AG04450 (cell line): ENCODE measurements around the gene IL3RA. TPM values are rescaled to one million over a fixed set of nuclear protein-coding genes. Genes with fewer than 3 reads are reported as not detected.
"Not testable (repeated sequence)": the region's sequence is repeated elsewhere in the genome, so short reads cannot be mapped to it uniquely, and the experiment has no call there.

Experiments
- CTCF ChIA-PET: fragments of 300-600, 350-600 bp; formaldehyde crosslinking; extraction: SDS; loops from one replicate; lab custom pipeline; 2022; ENCODE audit warnings: antibody characterized with exemption, inconsistent platforms; lab: Charles Lee
- POLR2A ChIA-PET: fragments of 350-600 bp; formaldehyde crosslinking; extraction: SDS; loops from one replicate; lab custom pipeline; 2021; ENCODE audit warnings: antibody characterized with exemption, inconsistent platforms; lab: Yijun Ruan, JAX
- DNase-seq: peaks from one replicate; pipeline ENCODE4 v3.0.0-alpha.2; 2011; ENCODE audit warnings: low read depth, low spot score
- H3K27ac ChIP-seq: one replicate; pipeline ENCODE4 v1.5.1; 2012; ENCODE audit warnings: low read depth, low read length, control low read depth
- H3K27me3 ChIP-seq: one replicate; pipeline ENCODE4 v1.6.0; 2012; ENCODE audit warnings: low read length; ENCODE audit not compliant: control insufficient read depth, insufficient read depth
- H3K4me3 ChIP-seq: 2 replicates; pipeline ENCODE4 v1.5.1; 2011; ENCODE audit warnings: mild to moderate bottlenecking, low read depth, low read length, control low read depth
- H3K9me3 ChIP-seq: 2 replicates; pipeline ENCODE4 v1.5.1; 2012; ENCODE audit warnings: low read length; ENCODE audit not compliant: control insufficient read depth, insufficient read depth
- polyA plus RNA-seq: library from polyadenylated mRNA; depleted of rRNA; stranded (reverse); fragments of >200 nt; gene quantifications from 2 replicates; pipeline ENCODE4 v1.2.3, GENCODE V29; 2011
- TF ChIP-seq, protein P1 (sequence below): IDR thresholded peaks from 2 replicates; pipeline ENCODE4 v1.5.1; 2011; ENCODE audit warnings: low read depth, low read length, control low read depth, inconsistent platforms

IL3RA gene
- polyA plus RNA-seq, 1 experiment: not detected

DNA sequence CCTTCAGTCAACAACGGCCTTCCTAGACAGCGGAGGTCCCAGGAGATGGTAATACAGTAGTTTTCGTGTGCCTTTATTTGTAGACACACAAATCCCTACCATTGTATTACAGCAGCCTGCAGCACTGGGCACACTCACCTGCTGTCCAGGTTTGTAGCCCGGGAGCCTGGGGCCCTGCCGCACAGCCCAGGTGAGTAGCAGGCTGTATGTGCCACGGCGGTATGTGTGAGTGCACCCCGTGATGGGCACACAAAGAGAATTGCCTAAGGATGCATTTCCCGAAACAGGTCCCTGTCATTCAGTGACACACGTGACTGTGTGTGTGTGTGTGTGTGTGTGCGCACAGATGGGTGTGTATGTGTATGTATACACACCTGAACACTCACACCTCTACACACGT lies 63.5 kb downstream of the IL3RA start:
- POLR2A ChIA-PET: no interaction called here
- TF ChIP-seq, protein P1, sequence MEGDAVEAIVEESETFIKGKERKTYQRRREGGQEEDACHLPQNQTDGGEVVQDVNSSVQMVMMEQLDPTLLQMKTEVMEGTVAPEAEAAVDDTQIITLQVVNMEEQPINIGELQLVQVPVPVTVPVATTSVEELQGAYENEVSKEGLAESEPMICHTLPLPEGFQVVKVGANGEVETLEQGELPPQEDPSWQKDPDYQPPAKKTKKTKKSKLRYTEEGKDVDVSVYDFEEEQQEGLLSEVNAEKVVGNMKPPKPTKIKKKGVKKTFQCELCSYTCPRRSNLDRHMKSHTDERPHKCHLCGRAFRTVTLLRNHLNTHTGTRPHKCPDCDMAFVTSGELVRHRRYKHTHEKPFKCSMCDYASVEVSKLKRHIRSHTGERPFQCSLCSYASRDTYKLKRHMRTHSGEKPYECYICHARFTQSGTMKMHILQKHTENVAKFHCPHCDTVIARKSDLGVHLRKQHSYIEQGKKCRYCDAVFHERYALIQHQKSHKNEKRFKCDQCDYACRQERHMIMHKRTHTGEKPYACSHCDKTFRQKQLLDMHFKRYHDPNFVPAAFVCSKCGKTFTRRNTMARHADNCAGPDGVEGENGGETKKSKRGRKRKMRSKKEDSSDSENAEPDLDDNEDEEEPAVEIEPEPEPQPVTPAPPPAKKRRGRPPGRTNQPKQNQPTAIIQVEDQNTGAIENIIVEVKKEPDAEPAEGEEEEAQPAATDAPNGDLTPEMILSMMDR: no peak
- Histone ChIP-seq H3K9me3 (peaks cover 3% of the 10 kb centered on the region; the same call in 1 of the 2 replicates), H3K27me3 (no peaks in the 10 kb centered on the region), H3K27ac (no peak overlapping the region), H3K4me3 (no peak overlapping the region)
- no peak for DNase-seq
- CTCF ChIA-PET: no interaction called here

DNA sequence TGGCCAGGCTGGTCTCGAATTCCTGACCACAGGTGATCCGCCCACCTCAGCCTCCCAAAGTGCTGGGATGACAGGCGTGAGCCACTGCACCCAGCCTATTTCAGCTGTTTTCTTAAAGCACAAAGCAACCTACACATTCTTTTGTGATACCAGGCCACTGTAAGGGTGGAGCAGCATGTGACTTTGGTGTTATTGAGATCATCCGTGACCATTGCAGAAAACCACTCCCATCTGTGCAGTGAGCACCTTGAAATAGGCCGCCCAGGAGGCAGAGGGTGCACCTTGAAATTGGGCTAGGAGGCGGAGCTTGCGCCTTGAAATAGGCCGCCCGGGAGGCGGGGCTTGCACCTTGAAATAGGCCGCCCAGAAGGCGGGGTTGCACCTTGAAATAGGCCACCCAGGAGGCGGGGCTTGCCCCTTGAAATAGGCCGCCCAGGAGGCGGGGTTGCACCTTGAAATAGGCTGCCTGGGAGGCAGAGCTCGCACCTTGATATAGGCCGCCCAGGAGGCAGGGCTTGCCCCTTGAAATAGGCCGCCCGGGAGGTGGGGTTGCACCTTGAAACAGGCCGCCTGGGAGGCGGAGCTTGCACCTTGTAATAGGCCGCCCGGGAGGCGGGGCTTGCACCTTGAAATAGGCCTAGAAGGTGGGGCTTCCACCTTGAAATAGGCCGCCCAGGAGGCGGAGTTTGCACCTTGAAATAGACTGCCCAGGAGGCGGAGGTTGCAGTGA lies 64.3 kb downstream of the IL3RA start:
- Histone ChIP-seq H3K4me3 (no peak overlapping the region), H3K27me3 (no peaks in the 10 kb centered on the region), H3K27ac (no peak overlapping the region), H3K9me3 (peaks cover 3% of the 10 kb centered on the region; the same call in 1 of the 2 replicates)
- DNase-seq: no peak
- POLR2A ChIA-PET: no interaction called here
- CTCF ChIA-PET: no interaction called here
- TF ChIP-seq, protein P1: no peak

DNA sequence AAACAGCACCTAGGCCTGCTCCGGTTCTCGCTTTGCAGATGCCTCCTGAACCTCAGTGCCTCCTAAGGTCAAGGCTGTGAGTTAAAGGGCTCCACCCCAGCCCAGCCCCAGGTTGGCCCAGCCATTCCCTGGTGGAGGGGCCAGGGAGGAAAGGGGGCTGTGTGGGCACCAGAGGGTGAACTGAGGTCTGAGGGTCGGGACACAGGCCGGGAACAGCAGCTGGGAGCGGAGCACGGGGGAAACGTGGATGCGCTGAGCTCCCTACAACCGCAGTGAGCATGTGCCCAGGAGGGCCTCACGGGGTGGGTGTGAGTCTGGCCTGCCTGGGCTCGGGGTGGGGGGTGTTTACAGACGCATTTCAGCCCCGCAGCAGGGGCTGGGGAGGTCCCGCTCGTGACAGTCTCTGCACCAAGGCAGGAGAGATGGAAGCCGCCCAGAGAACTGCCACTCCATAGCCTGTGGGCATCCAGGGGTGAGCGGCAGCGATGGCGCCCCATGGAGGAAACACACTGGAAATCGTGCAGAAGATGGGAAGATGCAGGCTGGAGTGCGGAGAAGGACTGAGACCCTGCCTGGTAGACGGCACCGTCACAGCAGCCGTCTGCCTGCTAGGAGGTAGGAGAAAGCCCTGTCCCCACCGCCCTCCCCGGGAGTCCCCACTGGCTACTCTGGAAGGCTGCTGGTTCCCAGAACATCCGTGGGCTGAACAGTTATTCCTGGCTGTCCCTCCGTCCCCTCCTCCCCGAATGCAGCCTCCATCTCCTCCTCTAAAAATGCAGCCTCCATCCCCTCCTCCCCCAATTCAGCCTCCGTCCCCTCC lies 65.2 kb downstream of the IL3RA start:
- Histone ChIP-seq H3K27ac (no peak overlapping the region), H3K27me3 (no peaks in the 10 kb centered on the region), H3K9me3 (peaks cover 3% of the 10 kb centered on the region; the same call in 1 of the 2 replicates), H3K4me3 (no peak overlapping the region)
- ChIA-PET CTCF (no interaction called here), POLR2A (no interaction called here)
- DNase-seq: no peak
- TF ChIP-seq, protein P1: no peak

DNA sequence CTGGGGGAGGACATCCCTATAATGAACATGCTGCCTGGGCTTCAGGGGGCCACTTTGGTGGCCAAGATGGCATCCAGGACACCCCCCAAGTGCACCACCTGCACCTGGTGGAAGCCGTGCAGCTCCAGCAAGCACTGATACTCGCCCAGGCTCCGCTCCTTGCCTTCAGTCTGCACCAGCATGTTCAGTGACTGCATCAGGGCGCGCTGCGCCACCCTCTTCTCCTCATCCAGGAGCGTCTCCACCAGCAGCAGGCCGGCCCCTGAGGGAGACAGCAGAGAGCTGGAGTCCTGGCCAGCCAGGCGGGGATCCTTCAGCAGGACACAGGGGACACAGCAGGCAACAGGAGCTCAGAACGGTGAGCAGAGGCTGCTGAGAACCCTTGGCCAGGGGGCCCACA lies 66.6 kb downstream of the IL3RA start:
- DNase-seq: no peak
- no peaks in the 10 kb centered on the region for H3K27me3 ChIP-seq
- H3K4me3 ChIP-seq: no peak overlapping the region
- peaks cover 3% of the 10 kb centered on the region; the same call in 1 of the 2 replicates for H3K9me3 ChIP-seq
- TF ChIP-seq, protein P1: no peak
- ChIA-PET POLR2A (no interaction called here), CTCF (no interaction called here)
- H3K27ac ChIP-seq: no peak overlapping the region

DNA sequence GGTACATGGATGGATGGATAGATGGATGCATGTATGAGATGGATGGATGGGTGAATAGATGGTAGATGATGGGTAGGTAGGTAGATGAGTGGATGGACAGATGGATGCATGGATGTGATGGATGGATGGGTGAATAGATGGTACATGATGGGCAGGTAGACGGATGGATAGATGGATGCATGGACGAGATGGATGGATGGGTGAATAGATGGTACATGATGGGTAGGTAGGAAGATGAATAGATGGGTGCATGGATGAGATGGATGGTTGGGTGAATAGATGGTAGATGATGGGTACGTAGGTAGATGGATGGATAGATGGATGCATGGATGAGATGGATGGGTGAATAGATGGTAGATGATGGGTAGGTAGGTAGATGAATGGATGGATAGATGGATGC lies 67.3 kb downstream of the IL3RA start:
- CTCF ChIA-PET, H3K27ac ChIP-seq, DNase-seq, H3K4me3 ChIP-seq, H3K9me3 ChIP-seq, POLR2A ChIA-PET, H3K27me3 ChIP-seq: not testable (repeated sequence)

DNA sequence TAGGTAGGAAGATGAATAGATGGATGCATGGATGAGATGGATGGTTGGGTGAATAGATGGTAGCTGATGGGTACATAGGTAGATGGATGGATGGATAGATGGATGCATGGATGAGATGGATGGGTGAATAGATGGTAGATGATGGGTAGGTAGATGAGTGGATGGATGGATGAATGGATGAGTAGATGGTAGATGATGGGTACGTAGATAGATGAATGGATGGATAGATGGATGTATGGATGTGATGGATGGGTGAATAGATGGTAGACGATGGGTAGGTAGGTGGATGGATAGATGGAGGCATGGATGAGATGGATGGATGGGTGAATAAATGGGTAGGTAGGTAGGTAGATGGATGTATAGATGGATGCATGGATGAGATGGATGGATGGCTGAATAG lies 69.2 kb downstream of the IL3RA start:
- H3K4me3 ChIP-seq, CTCF ChIA-PET, DNase-seq, H3K9me3 ChIP-seq, H3K27ac ChIP-seq, POLR2A ChIA-PET, H3K27me3 ChIP-seq: not testable (repeated sequence)
